Omental fat pad (tissue), 4 donors: Measurements from ENCODE around the gene SACS. TPM values are rescaled to one million over a fixed set of nuclear protein-coding genes. Genes with fewer than 3 reads are reported as not detected.

Source experiments
- ATAC-seq: fragments of 150-250 bp; one replicate; pipeline ENCODE4 v1.9.1; 2016; ENCODE audit warnings: mild to moderate bottlenecking, moderate library complexity; ENCODE audit not compliant: low FRiP score
- DNase-seq: peaks from one replicate; pipeline ENCODE4 v3.0.0-alpha.2; 2019; ENCODE audit warnings: low spot score
- CTCF ChIP-seq, 3 donors: fragments of 450-650 bp; IDR thresholded peaks; one replicate each; pipeline ENCODE4 v1.5.1; 2016 to 2017; ENCODE audit warnings: antibody characterized with exemption in 3 of 3, mild to moderate bottlenecking in 3 of 3, moderate library complexity in 2 of 3
- total RNA-seq, 4 donors: library from RNA; depleted of rRNA; stranded (reverse); fragments of >200 nt; gene quantifications; one replicate each; pipeline ENCODE4 v1.1.0, GENCODE V29; 2016

The SACS gene
- total RNA-seq, 4 donors from 2014 or later = 12.6 to 48.4 (median 15.0) TPM

GRCh38 chr13:23350009-23350408, 83.5 kb downstream of the SACS start:
- DNase-seq (no peak), ATAC-seq (no peak)
- TF ChIP-seq CTCF (IDR thresholded peaks at IDR 0.05) = no peak

- TF ChIP-seq CTCF (IDR thresholded peaks at IDR 0.05) = no peak
- no peak for ATAC-seq
- DNase-seq = no peak
These were observed 84.2 kb downstream of the SACS start for GRCh38 chr13:23349161-23349897.

- DNase-seq (no peak), ATAC-seq (no peak)
- no peak for TF ChIP-seq CTCF (IDR thresholded peaks at IDR 0.05)
These were observed 85.0 kb downstream of the SACS start for GRCh38 chr13:23348262-23349127.

- ATAC-seq (no peak), DNase-seq (no peak)
- no peak for TF ChIP-seq CTCF (IDR thresholded peaks at IDR 0.05)
These were observed 85.9 kb downstream of the SACS start for GRCh38 chr13:23347601-23348000.

GRCh38 chr13:23344931-23345595, 88.4 kb downstream of the SACS start:
- DNase-seq (no peak), ATAC-seq (no peak)
- no peak for TF ChIP-seq CTCF (IDR thresholded peaks at IDR 0.05)

GRCh38 chr13:23339225-23339624, 94.3 kb downstream of the SACS start:
- ATAC-seq (no peak), DNase-seq (no peak)

More at GRCh38 chr13:23339225-23339624, 94.3 kb downstream of the SACS start:
- no peak for TF ChIP-seq CTCF (IDR thresholded peaks at IDR 0.05)
